Cardiac fibroblast (primary cell): ENCODE measurements around the gene EGFR.

Source experiments
- DNase-seq, 2 donors: peaks; one replicate each; pipeline versions ENCODE4 v3.0.0 to v3.0.0-alpha.2; 2010; ENCODE audit warnings: low read depth in 2 of 2
- H3K4me3 ChIP-seq, 2 donors: replicated peaks in 1 of 2; 1 replicate in 1 of 2; 2 replicates in 1 of 2; pipeline ENCODE4 v1.5.1; 2011; ENCODE audit warnings: low read depth in 2 of 2, low read length in 2 of 2, mild to moderate bottlenecking in 2 of 2, moderate library complexity in 1 of 2
- TF ChIP-seq, protein P1 (sequence below): IDR thresholded peaks from one replicate; pipeline ENCODE4 v1.5.1; 2011; ENCODE audit warnings: low read depth, mild to moderate bottlenecking, low read length, inconsistent platforms

The EGFR gene

DNA sequence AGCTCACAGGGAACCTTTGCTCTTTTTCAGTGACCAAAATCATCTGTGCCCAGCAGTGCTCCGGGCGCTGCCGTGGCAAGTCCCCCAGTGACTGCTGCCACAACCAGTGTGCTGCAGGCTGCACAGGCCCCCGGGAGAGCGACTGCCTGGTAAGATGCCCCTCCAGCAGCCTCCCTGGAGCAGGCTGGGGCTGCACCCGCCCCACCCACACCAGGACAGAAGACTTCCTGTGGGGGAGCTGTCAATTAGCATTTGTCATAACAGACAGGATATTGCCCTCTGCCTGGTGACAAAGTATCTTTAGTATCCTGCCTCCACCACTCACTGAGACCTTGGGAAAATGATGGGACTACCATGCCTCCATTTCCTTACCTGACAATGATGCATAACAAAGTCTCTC, 133.7 kb downstream of the EGFR start:
- TF ChIP-seq, protein P1, sequence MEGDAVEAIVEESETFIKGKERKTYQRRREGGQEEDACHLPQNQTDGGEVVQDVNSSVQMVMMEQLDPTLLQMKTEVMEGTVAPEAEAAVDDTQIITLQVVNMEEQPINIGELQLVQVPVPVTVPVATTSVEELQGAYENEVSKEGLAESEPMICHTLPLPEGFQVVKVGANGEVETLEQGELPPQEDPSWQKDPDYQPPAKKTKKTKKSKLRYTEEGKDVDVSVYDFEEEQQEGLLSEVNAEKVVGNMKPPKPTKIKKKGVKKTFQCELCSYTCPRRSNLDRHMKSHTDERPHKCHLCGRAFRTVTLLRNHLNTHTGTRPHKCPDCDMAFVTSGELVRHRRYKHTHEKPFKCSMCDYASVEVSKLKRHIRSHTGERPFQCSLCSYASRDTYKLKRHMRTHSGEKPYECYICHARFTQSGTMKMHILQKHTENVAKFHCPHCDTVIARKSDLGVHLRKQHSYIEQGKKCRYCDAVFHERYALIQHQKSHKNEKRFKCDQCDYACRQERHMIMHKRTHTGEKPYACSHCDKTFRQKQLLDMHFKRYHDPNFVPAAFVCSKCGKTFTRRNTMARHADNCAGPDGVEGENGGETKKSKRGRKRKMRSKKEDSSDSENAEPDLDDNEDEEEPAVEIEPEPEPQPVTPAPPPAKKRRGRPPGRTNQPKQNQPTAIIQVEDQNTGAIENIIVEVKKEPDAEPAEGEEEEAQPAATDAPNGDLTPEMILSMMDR: no peak
- no peak for DNase-seq
- H3K4me3 ChIP-seq: no peak overlapping the region

DNA sequence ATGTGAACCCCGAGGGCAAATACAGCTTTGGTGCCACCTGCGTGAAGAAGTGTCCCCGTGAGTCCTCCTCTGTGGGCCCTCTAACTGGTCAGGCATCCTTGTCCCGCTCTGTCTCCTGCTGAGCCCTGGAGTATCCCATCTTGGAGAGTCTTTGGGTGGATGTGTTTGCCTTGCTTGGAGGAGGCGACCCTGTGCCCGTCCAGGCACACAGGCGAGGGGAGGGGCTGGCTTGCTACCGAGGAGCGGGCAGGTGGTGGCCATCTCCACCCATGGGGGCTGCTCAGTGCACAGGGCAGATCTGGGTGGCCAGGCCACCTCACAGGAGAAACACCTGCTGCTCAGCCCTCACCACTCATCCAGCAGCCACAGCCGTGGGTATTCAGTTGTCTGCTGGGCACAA, 135.3 kb downstream of the EGFR start:
- TF ChIP-seq, protein P1: no peak
- DNase-seq: no peak
- no peak overlapping the region for H3K4me3 ChIP-seq

DNA sequence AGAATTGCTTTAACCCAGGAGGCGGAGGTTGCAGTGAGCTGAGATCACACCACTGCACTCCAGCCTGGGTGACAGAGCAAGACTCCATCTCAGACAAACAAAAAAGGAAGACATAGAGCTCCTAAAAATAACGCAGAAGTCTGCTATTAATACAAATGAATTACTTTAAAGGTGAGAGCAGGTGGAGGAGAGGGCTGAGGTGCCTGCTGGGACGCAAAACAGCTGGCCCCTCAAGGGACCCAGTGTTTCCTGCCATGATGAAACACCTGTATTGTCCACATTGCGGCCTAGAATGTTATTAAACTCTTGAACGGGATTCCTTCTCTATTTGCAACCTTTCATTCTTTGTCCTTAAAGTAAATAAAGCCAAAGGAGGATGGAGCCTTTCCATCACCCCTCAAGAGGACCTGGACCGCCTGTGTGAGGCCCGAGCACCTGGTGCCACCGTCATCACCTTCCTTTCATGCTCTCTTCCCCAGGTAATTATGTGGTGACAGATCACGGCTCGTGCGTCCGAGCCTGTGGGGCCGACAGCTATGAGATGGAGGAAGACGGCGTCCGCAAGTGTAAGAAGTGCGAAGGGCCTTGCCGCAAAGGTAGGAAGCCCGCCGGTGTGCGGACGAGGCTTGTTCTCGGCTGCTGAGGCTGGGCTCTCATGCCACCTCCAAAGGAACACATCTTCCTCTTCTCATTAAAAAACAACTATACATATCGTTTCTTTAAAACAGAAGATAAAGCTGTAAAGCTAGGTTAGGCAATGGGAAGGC, 136.7 kb downstream of the EGFR start:
- no peak overlapping the region for H3K4me3 ChIP-seq
- TF ChIP-seq, protein P1: no peak
- DNase-seq: no peak

DNA sequence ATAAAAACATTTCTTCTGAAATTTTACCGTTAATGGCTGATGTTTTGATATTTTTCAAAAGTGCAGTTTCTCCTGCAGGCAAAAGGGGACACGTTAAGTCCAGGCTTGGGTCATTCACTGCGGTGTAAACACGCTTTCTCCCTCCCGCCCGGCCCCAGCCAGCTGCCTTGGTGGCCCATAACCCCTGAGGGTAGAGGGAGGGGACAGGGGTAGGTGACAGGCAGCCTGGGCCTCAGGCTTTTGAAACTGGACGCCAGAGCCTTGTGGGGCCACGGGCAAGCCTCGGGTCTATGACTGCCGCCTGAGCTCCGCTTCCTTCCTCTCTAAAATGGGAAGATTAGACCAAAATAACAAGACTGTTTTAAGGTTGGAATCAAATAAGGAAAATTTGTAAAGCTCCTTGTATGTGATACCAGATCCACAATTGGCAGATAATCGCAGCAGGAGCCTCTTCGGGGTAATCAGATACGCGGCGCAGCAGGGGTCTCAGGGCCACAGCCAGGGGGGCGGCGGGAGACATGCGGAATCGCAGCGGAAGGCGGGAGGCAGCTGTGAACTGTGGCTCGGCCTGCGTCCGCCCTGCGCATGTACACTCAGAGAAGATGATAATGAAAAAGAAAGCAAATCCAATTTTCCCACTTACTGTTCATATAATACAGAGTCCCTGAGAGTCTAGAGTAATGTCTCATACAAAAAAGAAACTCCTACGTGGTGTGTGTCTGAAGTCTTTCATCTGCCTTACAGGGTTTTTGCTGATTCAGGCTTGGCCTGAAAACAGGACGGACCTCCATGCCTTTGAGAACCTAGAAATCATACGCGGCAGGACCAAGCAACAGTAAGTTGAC, 138.3 kb downstream of the EGFR start:
- no peak overlapping the region for H3K4me3 ChIP-seq
- TF ChIP-seq, protein P1: no peak
- DNase-seq: peak in 1 of 2 donors; percentile 30

DNA sequence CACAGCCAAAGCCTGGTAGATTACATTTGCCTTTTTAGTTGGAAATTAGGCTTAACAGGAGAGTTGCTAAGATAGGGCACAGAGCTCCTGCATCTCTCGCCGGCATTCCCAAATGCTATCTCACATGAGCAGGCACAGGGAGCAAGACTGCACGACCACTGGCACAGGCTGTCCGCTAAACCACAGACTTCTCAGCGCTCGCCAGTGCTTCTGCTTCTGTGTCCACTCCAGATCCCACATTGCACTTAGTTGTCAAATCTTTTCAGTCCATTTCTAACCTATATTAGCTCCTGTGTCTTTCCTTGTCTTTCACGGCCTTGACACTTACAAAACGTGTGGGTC, 138.9 kb downstream of the EGFR start:
- no peak overlapping the region for H3K4me3 ChIP-seq

DNA sequence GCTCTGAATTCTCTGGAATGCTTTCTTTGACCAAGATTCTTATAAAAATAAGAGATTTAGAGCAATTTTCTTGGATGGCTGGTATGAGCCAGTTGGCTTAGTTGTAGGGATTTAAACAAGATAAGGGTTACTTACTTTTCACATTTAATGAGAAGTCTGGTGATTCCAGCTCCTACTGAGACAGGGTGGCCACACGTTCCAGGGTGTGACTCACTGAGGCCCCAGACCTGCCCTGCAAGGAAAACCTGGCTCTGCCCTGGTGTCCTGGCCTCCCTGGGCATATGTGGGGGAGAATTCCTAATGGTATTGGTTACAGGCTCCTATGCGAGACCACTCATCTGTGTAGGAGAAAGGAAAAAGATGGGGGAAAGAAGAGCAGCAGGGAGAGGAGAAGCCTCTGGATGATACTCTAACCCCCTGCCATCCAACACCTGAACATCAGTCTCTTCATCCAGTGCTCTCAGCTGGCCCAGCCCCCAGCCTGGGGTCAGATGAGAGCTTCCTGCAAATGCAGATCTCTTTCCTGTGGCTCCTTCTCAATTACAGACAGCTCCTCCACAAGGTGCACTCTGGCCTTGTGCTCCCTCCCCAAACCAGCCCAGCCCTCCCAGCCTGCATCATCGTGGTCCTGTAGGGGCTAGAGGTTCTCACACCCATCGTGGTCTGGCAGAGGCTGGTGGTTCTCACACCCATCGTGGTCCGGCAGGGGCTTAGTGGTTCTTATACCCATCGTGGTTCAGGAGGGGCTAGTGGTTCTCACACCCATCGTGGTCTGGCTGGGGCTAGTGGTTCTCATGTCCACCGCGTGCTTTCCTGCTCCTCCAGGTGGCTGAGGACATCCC, 139.9 kb downstream of the EGFR start:
- TF ChIP-seq, protein P1: no peak
- peak in 1 of 2 donors; percentile 61 for DNase-seq
- no peak overlapping the region for H3K4me3 ChIP-seq

More for the DNA sequence above, 138.9 kb downstream of the EGFR start:
- DNase-seq: no peak
- TF ChIP-seq, protein P1: no peak
